ENCODE data around the gene PLCB4.

DNA sequence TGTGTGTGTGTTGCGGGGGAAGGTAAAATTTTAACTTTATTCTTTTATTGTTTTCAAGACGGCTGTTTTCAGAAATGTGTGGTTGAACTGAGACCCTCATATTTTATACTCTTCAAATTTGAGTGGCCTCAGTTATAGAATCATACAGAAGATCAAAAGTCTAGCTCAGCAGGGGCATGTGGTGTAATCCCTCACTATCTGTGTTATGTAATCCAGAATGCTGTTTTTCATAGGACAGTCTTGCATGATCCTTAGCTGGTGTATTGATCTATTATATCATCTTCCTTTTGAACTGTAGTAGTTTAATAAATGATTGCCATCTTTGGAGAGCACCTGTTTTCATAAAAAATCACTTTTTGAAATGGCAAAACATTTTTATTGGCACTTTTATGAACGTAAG lies 1.4 kb downstream of the PLCB4 start:
- TF ChIP-seq, protein P1, sequence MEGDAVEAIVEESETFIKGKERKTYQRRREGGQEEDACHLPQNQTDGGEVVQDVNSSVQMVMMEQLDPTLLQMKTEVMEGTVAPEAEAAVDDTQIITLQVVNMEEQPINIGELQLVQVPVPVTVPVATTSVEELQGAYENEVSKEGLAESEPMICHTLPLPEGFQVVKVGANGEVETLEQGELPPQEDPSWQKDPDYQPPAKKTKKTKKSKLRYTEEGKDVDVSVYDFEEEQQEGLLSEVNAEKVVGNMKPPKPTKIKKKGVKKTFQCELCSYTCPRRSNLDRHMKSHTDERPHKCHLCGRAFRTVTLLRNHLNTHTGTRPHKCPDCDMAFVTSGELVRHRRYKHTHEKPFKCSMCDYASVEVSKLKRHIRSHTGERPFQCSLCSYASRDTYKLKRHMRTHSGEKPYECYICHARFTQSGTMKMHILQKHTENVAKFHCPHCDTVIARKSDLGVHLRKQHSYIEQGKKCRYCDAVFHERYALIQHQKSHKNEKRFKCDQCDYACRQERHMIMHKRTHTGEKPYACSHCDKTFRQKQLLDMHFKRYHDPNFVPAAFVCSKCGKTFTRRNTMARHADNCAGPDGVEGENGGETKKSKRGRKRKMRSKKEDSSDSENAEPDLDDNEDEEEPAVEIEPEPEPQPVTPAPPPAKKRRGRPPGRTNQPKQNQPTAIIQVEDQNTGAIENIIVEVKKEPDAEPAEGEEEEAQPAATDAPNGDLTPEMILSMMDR (conservative IDR thresholded peaks at IDR 0.05; ENCODE audit: low read length): no peak
- no peak for TF ChIP-seq EZH2phosphoT487 (IDR thresholded peaks at IDR 0.05; ENCODE audit: borderline replicate concordance)
